Left colon (tissue), 2 donors: ENCODE results near the gene DIDO1. TPM values are rescaled to one million over a fixed set of nuclear protein-coding genes. Genes with fewer than 3 reads are reported as not detected.
A peak's percentile ranks its signal among the peaks of the same experiment; 100 is the strongest.
"Not testable (repeated sequence)": the region's sequence is repeated elsewhere in the genome, so short reads cannot be mapped to it uniquely, and the experiment has no call there.

Experiments
- ATAC-seq: fragments of 200-7000 bp; cut with Tn5 transposase; one replicate; pipeline ENCODE4 v1.9.1; 2020; ENCODE audit warnings: mild to moderate bottlenecking, moderate library complexity
- DNase-seq, 2 donors: peaks; one replicate each; pipeline ENCODE4 v3.0.0-alpha.2; 2020
- intact Hi-C, 2 donors: fragments of 100-400 bp; cut with DNase I in 1 of 2; cut with micrococcal nuclease in 1 of 2; formaldehyde crosslinking; loops; one replicate each; pipeline versions ENCODE4 v1.11.2 to v1.14.0; 2022; cut with DNase I, micrococcal nuclease
- total RNA-seq, 2 donors: library from RNA; stranded (reverse); fragmentation: NEBNext Ultra II Directional; extraction: Animal tissue kit (Norgen Biotek cat#: 25700); gene quantifications; one replicate each; pipeline ENCODE4 v1.2.1, GENCODE V29; 2021
- donor health status: DM: no; HTN: no; CAD: no.
- donor health status: DM: yes; HTN: yes; CAD: no.

The DIDO1 gene
- total RNA-seq, 2 donors from 2014 or later = 50.5 to 55.3 TPM

GRCh38 chr20:62937268-62938104 is 11.2 kb upstream of the DIDO1 start:
- DNase-seq (peak; percentile 97 to 98), ATAC-seq (peak; percentile 93)
- intact Hi-C loops = no loop called here

- intact Hi-C loops = no loop called here
- DNase-seq (peak in 1 of 2 donors; percentile 16), ATAC-seq (no peak)
These were observed 9.8 kb upstream of the DIDO1 start for GRCh38 chr20:62935968-62936585.

- peak in 1 of 2 donors; percentile 20 for DNase-seq
- ATAC-seq = no peak
- intact Hi-C loops = no loop called here
These were observed 9.1 kb upstream of the DIDO1 start for GRCh38 chr20:62935204-62935967.

- intact Hi-C loops = no loop called here
These were observed 7.7 kb upstream of the DIDO1 start for GRCh38 chr20:62933966-62934365.

GRCh38 chr20:62931464-62931863 is 5.2 kb upstream of the DIDO1 start:
- intact Hi-C loops = no loop called here
- DNase-seq (no peak), ATAC-seq (no peak)

More at GRCh38 chr20:62933966-62934365, 7.7 kb upstream of the DIDO1 start:
- DNase-seq (peak in 1 of 2 donors; percentile 16), ATAC-seq (no peak)

GRCh38 chr20:62929051-62929538 is 2.8 kb upstream of the DIDO1 start:
- DNase-seq (peak; percentile 78 to 79), ATAC-seq (peak; percentile 54)
- intact Hi-C loops = no loop called here

GRCh38 chr20:62928246-62928939 is 2.1 kb upstream of the DIDO1 start:
- intact Hi-C loops = no loop called here
- ATAC-seq (no peak), DNase-seq (peak in 1 of 2 donors; percentile 36)

GRCh38 chr20:62927128-62927705 is 912 bp upstream of the DIDO1 start:
- intact Hi-C loops = no loop called here
- ATAC-seq (no peak), DNase-seq (peak in 1 of 2 donors; percentile 26)

- DNase-seq (peak; percentile 31 to 69), ATAC-seq (peak; percentile 16)
- intact Hi-C loops = no loop called here
These were observed 681 bp downstream of the DIDO1 start for GRCh38 chr20:62925420-62926228.

GRCh38 chr20:62925076-62925419 is 1.3 kb downstream of the DIDO1 start:
- intact Hi-C loops = no loop called here
- DNase-seq = peak in 1 of 2 donors; percentile 24
- ATAC-seq = no peak

- intact Hi-C loops = no loop called here
- peak; percentile 23 for ATAC-seq
- DNase-seq = peak; percentile 48 to 61
These were observed 1.7 kb downstream of the DIDO1 start for GRCh38 chr20:62924442-62925075.

GRCh38 chr20:62923669-62924441 is 2.5 kb downstream of the DIDO1 start:
- peak in 1 of 2 donors; percentile 4 for DNase-seq
- peak; percentile 11 for ATAC-seq
- intact Hi-C loops = no loop called here

- peak in 1 of 2 donors; percentile 57 for DNase-seq
- intact Hi-C loops, ATAC-seq: not testable (repeated sequence)
These were observed 3.1 kb downstream of the DIDO1 start for GRCh38 chr20:62923059-62923668.

- DNase-seq (peak in 1 of 2 donors; percentile 35), ATAC-seq (no peak)
- intact Hi-C loops = no loop called here
These were observed 3.8 kb downstream of the DIDO1 start for GRCh38 chr20:62922451-62922921.

- DNase-seq (peak; percentile 52 to 56), ATAC-seq (peak; percentile 55)
- intact Hi-C loops = no loop called here
These were observed 5.1 kb downstream of the DIDO1 start for GRCh38 chr20:62921119-62921687.
